GM18867 (cell line): Measurements from ENCODE around the gene RTL10.

Experiments
- ATAC-seq: cut with Tn5 transposase; IDR thresholded peaks from one replicate; pipeline ENCODE4 v1.9.1; 2021; ENCODE audit warnings: mild to moderate bottlenecking, moderate library complexity; ENCODE audit not compliant: unreplicated experiment

The RTL10 gene

GRCh38 chr22:19854778-19855503, at the start of gene RTL10, which contains the start of gene GNB1L:
TSS of gene RTL10 (minus strand) at chr22:19854874. CDS start at chr22:19852261, 2,613 bp downstream.
TSS of gene GNB1L (minus strand) at chr22:19854874. CDS start at chr22:19821355, 33,519 bp downstream.
- ATAC-seq: peak; percentile 83

- no peak for ATAC-seq
Measured at GRCh38 chr22:19904174-19904856, 49.6 kb upstream of the RTL10 start.

GRCh38 chr22:19903513-19903912, 48.8 kb upstream of the RTL10 start:
- no peak for ATAC-seq

- no peak for ATAC-seq
Measured at GRCh38 chr22:19903031-19903430, 48.4 kb upstream of the RTL10 start.

GRCh38 chr22:19902245-19902715, 47.6 kb upstream of the RTL10 start:
- no peak for ATAC-seq

DNA sequence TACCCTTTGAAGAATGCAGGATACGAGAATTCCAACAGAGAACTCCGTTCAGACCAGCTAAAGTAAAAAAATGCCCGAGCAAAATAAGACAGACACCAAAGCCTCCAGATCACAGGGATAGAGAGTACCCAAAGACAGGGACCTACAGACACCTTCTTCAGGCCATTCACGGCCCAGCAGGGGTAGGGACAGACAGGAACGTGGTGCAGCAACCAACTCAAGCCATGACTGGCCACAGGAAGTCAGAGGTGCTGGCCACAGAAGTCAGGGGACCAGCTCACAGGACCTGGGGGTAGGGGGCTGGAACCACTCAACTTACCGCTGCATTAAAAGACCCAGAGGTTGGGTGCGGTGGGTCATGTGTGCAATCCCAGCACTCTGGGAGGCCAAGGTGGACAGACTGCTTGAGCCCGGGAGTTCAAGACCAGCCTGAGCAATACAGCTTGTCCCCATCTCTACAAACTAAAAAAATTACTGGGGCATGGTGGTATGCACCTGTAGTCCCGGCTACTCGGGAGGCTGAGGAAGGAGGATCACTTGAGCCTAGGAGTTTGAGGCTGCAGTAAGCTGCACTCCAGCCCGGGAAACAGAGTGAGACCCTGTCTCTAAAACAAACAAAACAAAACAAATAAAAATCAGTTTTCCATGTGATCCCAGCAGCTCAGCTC, 47.0 kb upstream of the RTL10 start:
- no peak for ATAC-seq

DNA sequence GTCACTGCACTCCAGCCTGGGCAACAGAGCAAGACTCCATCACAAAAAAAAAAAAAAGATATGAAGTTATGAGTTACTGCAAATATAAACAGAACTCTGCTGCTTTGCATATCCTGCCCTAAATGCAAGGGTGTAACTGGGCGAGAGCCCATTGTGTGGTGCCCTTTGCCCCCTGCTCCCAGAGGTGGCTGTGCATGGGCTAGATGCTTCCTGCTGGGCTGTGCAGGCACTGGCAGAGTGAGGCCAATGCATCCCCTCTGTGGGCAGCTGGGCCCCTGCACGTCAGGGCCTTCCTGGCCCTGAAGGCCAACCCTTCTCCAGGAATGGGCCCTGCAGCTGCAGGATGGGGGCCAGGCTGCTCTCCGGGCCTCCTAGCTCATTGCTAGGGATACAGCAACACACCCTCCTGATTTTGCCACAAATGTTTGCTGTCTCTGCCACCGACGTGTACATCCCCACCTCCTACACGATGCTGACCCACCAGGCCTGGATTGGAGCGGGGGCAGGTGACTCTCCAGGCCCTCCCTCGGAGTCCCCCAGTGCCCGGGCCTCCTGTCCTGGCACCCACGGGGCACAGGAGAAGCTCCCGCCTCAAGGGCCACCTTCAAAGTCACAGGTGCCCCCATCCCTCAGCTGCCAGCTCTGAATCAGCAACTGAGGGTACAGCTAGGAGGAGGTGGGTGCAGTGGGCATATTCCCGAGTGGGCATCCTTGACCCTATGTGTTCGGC, 46.2 kb upstream of the RTL10 start:
- no peak for ATAC-seq

DNA sequence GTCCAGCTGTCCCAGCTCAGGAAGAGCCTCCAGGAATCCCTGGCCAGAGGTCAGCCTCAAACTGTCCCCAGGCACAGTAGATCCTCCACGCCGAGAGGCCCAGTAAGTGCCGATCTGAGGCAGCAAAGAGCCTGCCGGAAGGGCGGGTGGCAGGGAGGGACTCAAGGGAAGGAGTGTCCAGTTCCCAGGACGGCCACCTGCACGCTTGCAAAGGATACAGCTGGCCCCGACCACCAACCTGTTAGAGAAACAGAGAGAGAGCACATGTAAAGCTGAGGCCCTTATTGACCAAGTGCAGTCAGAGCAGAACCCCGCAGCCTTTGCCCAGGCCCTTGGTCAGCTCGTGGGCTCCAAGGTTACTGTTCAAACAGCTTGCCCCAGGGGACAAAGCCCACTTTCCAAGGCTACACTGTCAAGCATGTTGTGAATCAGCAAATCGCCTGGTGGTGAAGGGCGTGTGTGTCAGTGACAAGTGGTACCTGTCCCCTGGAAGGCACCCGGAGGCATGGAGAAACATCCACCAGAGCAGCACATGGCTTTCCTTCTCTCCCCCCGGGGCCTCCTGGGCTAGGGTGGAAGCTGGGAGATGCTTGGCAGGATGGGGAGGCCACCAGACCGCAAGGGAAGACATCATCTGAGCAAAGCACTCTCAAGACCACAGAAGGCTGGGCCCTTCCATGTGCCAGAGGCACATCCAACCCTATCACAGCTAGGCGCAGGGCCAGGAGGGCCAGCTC, 44.3 kb upstream of the RTL10 start:
- no peak for ATAC-seq

DNA sequence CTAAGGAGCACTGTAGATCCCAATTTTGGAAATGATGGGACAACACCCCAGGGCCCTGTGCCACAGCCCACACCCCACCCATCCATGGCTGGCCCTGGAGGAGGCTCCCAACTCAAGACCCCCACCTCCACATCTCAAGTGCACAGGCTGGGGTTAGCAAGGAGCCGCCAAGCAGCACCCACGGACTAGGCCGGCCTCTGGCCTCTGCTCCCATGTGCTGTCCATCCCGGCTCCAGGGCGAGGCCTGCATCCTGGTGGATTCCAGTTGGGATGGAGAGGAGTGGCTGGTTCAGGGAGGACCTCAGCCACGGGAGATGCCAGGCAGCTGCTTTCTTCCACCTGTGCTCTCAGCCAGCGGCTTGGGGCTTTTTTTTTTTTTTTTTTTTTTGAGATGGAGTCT, 43.5 kb upstream of the RTL10 start:
- no peak for ATAC-seq

GRCh38 chr22:19897726-19898125, 43.1 kb upstream of the RTL10 start:
- no peak for ATAC-seq

DNA sequence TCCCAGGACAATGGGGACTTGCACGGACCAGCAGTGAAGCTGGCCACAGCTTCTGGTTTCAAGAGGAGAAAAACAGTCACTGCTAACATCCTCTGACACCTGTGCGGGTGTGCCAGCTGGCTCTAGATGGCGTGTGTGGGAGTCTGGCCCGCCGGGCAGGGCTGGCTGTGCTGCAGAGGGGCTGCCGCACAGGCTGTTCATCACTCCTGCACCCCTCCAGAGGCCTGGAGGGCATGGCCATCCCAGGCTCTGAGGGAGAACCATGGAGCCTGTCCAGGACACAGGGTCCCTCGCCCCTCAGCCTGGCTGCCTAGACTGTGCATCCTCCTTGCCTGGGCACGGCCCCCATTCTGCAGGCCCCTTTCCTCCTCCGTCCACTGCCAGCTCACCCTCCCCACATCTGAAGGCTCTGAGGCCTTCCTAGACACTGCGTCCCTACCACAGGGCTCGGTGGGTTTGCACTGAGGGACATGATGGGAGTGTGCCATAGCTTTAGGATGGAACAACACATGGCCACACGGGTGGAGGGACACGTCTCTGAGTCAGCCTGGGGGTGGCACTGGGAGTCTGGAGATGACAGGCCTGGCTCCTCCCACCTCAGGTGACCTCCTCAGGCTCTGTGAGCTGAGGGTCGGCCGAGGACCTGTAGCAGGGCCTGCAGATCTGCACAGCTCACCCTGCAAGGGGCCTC, 42.1 kb upstream of the RTL10 start:
- no peak for ATAC-seq

- ATAC-seq: no peak
Measured at GRCh38 chr22:19895160-19895849, 40.6 kb upstream of the RTL10 start.

DNA sequence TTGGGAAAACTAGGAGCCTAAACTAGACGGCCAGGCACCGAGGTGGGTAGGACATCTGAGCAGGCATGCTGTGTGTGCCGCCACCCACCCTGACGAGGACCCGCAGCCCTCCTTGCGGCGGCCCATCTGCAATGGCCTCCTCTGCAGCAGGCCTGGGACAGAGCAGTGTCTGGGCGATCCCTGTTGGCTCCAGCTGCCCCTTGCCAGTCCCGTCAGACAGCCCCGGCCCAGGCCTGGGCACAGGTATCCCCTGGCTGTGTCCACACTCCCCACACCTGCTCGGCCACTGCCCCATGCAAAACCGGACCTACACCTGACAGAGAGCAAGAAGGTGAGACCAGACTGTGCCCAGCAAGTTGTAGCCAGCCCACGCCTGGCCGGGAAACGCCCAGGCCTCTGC, 38.7 kb upstream of the RTL10 start:
- no peak for ATAC-seq

DNA sequence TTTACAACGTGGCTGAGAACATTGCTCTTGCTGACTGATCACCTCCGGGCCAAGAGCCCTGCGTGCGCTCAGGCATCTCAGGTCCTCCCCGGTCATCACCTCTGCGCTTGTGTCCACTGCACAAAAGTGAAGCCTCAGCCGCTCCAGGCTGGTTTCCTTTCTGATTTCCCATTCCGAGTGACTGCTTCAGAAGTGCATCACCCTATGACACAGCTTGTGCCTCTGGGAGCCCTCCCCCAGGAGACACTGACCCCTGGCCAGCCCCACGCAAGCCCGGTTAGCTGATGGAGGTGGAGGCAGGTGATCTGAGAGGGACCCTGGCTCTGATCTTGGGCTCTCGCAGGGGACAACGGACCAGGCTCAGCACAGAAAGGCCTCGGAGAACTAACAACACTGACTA, 38.3 kb upstream of the RTL10 start:
- ATAC-seq: no peak

DNA sequence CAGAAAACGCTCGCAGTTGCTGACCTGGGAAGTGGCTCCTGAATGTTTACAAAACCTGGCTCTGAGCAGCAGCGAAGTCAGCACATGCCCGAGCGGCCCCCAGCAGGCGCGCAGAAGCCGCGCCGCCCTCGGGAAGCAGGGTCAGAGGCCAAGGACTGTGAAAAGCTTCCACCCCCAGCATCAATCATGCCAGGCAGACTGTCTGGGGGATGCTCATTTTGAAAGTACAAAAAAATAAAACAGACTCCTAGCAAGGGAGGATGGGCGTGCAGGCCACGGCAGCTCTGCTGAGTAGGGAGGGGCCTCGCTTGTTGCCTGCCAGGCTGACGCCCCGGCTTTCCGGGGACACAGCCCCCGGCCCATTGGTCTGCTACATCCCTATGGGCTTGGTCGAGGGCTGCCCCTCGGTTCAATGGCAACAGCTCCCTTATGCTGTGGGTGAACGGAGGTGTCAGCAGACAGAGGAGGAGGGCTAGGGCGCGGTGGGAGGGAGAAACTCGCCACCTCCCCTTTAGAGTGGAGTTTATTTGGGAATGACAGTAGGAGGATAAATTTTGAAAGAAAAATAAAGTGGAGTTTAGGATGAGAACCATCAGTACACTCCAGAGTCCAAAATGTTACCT, 37.7 kb upstream of the RTL10 start:
- no peak for ATAC-seq

GRCh38 chr22:19891317-19892256, 36.9 kb upstream of the RTL10 start:
- no peak for ATAC-seq

- ATAC-seq: no peak
Measured at GRCh38 chr22:19890502-19891316, 36.0 kb upstream of the RTL10 start.
